RCC 7860 (cell line): Measurements from ENCODE around the gene MCRIP2.

Source experiments
- DNase-seq: peaks from one replicate; pipeline ENCODE4 v3.0.0-alpha.2; 2015; ENCODE audit warnings: low spot score
- FAIRE-seq: peaks from 2 replicates; lab custom pipeline; 2012; peaks lifted over from hg19 to GRCh38; lab: Jason Lieb, UNC

Gene MCRIP2

GRCh38 chr16:647173-647902, 5.7 kb downstream of the MCRIP2 start:
- DNase-seq = no peak
- no peak for FAIRE-seq

- no peak for FAIRE-seq
Measured at GRCh38 chr16:648071-648780, 6.6 kb downstream of the MCRIP2 start.

GRCh38 chr16:648781-649589, 7.4 kb downstream of the MCRIP2 start, which contains the start of gene WDR90:
TSS of gene WDR90 (plus strand) at chr16:649365. CDS start at chr16:649417, 52 bp downstream.
- no peak for FAIRE-seq
- DNase-seq = peak; percentile 82

More at GRCh38 chr16:648071-648780, 6.6 kb downstream of the MCRIP2 start:
- DNase-seq = peak; percentile 60

GRCh38 chr16:649631-650030, 8.0 kb downstream of the MCRIP2 start:
- no peak for FAIRE-seq
- DNase-seq = no peak

- no peak for DNase-seq
- FAIRE-seq = no peak
Measured at GRCh38 chr16:651844-652243, 10.2 kb downstream of the MCRIP2 start.

- DNase-seq (no peak), FAIRE-seq (no peak)
Measured at GRCh38 chr16:652454-653305, 11.1 kb downstream of the MCRIP2 start.

GRCh38 chr16:654034-654433, 12.4 kb downstream of the MCRIP2 start:
- DNase-seq = no peak
- FAIRE-seq = no peak

GRCh38 chr16:657487-657886, 15.9 kb downstream of the MCRIP2 start:
- no peak for FAIRE-seq
- no peak for DNase-seq

GRCh38 chr16:658679-659571, 17.3 kb downstream of the MCRIP2 start:
- FAIRE-seq (no peak), DNase-seq (no peak)

- FAIRE-seq (no peak), DNase-seq (no peak)
Measured at GRCh38 chr16:659618-660017, 18.0 kb downstream of the MCRIP2 start.

GRCh38 chr16:660132-660458, 18.5 kb downstream of the MCRIP2 start:
- DNase-seq = no peak
- no peak for FAIRE-seq

GRCh38 chr16:660459-661183, 19.0 kb downstream of the MCRIP2 start:
- peak; percentile 25 for DNase-seq
- no peak for FAIRE-seq

GRCh38 chr16:661184-661821, 19.7 kb downstream of the MCRIP2 start:
- DNase-seq (no peak), FAIRE-seq (no peak)

GRCh38 chr16:662095-662494, 20.5 kb downstream of the MCRIP2 start:
- FAIRE-seq = no peak
- DNase-seq = no peak

GRCh38 chr16:662597-662996, 21.0 kb downstream of the MCRIP2 start:
- no peak for FAIRE-seq
- no peak for DNase-seq

GRCh38 chr16:666572-666971, 24.9 kb downstream of the MCRIP2 start:
- FAIRE-seq (no peak), DNase-seq (no peak)

GRCh38 chr16:667113-667779, 25.6 kb downstream of the MCRIP2 start:
- DNase-seq = no peak
- no peak for FAIRE-seq
